ENCODE data around the gene MTUS2.

DNA sequence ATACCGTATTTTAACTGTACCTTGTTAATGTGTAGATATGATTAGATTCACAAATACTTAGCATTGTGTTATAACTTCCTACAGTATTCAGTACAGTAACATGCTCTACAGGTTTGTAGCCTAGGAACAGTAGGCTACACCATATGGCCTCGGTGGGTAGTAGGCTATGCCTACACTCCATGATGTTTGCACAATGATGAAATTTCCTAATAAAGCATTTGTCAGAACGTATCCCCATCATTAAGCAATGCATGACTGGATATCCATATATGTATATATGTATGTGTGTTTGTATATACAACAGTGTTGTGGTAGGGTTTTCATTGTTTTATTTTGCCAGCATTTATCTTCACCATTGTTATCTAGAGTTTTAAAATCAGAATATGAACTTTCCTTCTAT, 655.9 kb downstream of the MTUS2 start:
- no peak for TF ChIP-seq POLR2A (IDR thresholded peaks at IDR 0.05; ENCODE audit: low read depth, low read length)
- no peak for TF ChIP-seq CTCF (IDR thresholded peaks at IDR 0.05; ENCODE audit: extremely low read depth in 1 of 2, insufficient read depth in 1 of 2, low read depth in 1 of 2, low read length in 2 of 2)
- no peak for TF ChIP-seq GATA2 (IDR thresholded peaks at IDR 0.05; ENCODE audit: insufficient read depth, insufficient read length, low read depth, low read length)
- TF ChIP-seq MYC (IDR thresholded peaks at IDR 0.05; ENCODE audit: low read depth, low read length): no peak
- TF ChIP-seq, protein P1, sequence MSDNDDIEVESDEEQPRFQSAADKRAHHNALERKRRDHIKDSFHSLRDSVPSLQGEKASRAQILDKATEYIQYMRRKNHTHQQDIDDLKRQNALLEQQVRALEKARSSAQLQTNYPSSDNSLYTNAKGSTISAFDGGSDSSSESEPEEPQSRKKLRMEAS (IDR thresholded peaks at IDR 0.05; ENCODE audit: insufficient read depth, insufficient read length): no peak
- TF ChIP-seq EZH2 (IDR thresholded peaks at IDR 0.05; ENCODE audit: borderline replicate concordance, low read depth, low read length, severe bottlenecking): no peak
- TF ChIP-seq POLR2AphosphoS5 (IDR thresholded peaks at IDR 0.05; ENCODE audit: insufficient read depth, low read depth, low read length): no peak
